Sigmoid colon (tissue), 7 donors: ENCODE results near the gene MEX3C. TPM values are rescaled to one million over a fixed set of nuclear protein-coding genes. Genes with fewer than 3 reads are reported as not detected.
A peak's percentile ranks its signal among the peaks of the same experiment; 100 is the strongest.

ENCODE experiments used
- DNase-seq: peaks from one replicate; pipeline ENCODE4 v3.0.0-alpha.2; 2019
- H3K27ac ChIP-seq, 4 donors: fragments of 200-600 bp; sonication (generic); one replicate each; pipeline ENCODE4 v1.5.1; 2016 to 2019; ENCODE audit warnings: mild to moderate bottlenecking in 1 of 4
- H3K27me3 ChIP-seq, 3 donors: fragments of 200-600 bp; sonication (generic); one replicate each; pipeline ENCODE4 v1.5.1; 2019; ENCODE audit warnings: mild to moderate bottlenecking in 1 of 3
- H3K36me3 ChIP-seq, 4 donors: fragments of 200-600 bp; sonication (generic); one replicate each; pipeline ENCODE4 v1.5.1; 2016 to 2019
- H3K4me1 ChIP-seq, 4 donors: fragments of 200-600 bp; sonication (generic); one replicate each; pipeline ENCODE4 v1.5.1; 2017 to 2019
- H3K4me3 ChIP-seq, 4 donors: fragments of 200-600 bp; sonication (generic); one replicate each; pipeline ENCODE4 v1.5.1; 2017 to 2019; ENCODE audit warnings: mild to moderate bottlenecking in 2 of 4, moderate library complexity in 1 of 4
- H3K9me3 ChIP-seq, 4 donors: fragments of 200-600 bp in 3 of 4; sonication (generic) in 3 of 4; one replicate each; pipeline versions ENCODE4 v1.5.1 to v1.6.1; 2013 to 2019
- EP300 ChIP-seq, 4 donors: sonication (generic); formaldehyde crosslinking; IDR thresholded peaks; one replicate each; pipeline ENCODE4 v1.6.1; 2017; ENCODE audit warnings: antibody characterized with exemption in 4 of 4
- POLR2A ChIP-seq, 2 donors: fragments of 450-650 bp; IDR thresholded peaks; one replicate each; pipeline ENCODE4 v1.6.1; 2016; ENCODE audit warnings: antibody characterized with exemption in 2 of 2, mild to moderate bottlenecking in 2 of 2, moderate library complexity in 2 of 2
- POLR2AphosphoS5 ChIP-seq, 4 donors: sonication (generic); formaldehyde crosslinking; IDR thresholded peaks; one replicate each; pipeline ENCODE4 v1.6.1; 2017; ENCODE audit warnings: antibody characterized with exemption in 4 of 4
- WGBS, 2 donors: extraction: QIAGEN DNeasy Blood & Tissue Kit; methylation state at CpG; one replicate each; pipeline ENCODE4 v1.1.7; 2013; 5-methylcytosine and 5-hydroxymethylcytosine counted together
- intact Hi-C: fragments of 100-400 bp; cut with DNase I; formaldehyde crosslinking; loops from one replicate; pipeline ENCODE4 v1.15.1; 2023
- polyA plus RNA-seq, 3 donors: library from polyadenylated mRNA; stranded (reverse); fragments of 200-250 nt; gene quantifications; one replicate each; pipeline ENCODE4 v1.2.3, GENCODE V29; 2013
- total RNA-seq, 4 donors: library from RNA; depleted of rRNA; stranded (reverse); fragments of >200 nt; gene quantifications; one replicate each; pipeline ENCODE4 v1.1.0, GENCODE V29; 2016
- TF ChIP-seq, protein P1 (sequence below), 4 experiments: fragments of 450-650 bp in 3 of 4; fragments of 200-600 bp in 1 of 4; IDR thresholded peaks; one replicate each; pipeline ENCODE4 v1.5.1; 2016 to 2019; ENCODE audit warnings: antibody characterized with exemption in 4 of 4, mild to moderate bottlenecking in 3 of 4, moderate library complexity in 2 of 4
- donor health status: healthy with polysubstance abuse.
- donor health status: Bipolar disorder and iron deficiency.
- donor health status: healthy.

Gene MEX3C
- total and polyA plus RNA-seq, 7 donors: 10.2 to 20.7 (median 18.4) TPM

DNA sequence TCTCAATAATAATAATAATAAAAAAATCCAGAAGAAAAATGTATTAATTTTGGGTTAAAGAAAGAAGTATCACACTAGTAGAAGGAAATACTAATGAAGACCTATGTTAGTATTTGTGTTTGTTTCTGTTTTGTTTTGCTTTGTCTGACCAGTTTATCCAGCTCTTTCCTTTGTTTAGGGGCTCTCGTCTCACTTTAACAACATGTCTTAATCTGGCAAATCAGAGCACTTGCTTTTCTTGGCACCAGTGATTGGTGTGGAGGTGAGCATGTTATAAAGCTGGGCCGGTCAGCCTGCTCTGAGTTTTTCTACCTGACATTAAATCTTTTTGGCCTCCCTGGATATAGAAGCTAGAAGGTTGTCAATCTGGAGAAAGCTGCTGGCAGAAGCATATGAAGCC, 15.1 kb upstream of the MEX3C start:
- H3K4me1 ChIP-seq: no peaks in the 10 kb centered on the region
- no peak overlapping the region for H3K4me3 ChIP-seq
- no peaks in the 10 kb centered on the region for H3K36me3 ChIP-seq
- H3K9me3 ChIP-seq: no peaks in the 10 kb centered on the region
- intact Hi-C loops: no loop called here
- WGBS, 2 donors: 57 to 76% methylated on average over 2 of the region's 2 CpGs
- no peak for TF ChIP-seq POLR2AphosphoS5 (IDR thresholded peaks at IDR 0.05)
- no peak for DNase-seq
- H3K27ac ChIP-seq: no peak overlapping the region
- H3K27me3 ChIP-seq: no peaks in the 10 kb centered on the region

DNA sequence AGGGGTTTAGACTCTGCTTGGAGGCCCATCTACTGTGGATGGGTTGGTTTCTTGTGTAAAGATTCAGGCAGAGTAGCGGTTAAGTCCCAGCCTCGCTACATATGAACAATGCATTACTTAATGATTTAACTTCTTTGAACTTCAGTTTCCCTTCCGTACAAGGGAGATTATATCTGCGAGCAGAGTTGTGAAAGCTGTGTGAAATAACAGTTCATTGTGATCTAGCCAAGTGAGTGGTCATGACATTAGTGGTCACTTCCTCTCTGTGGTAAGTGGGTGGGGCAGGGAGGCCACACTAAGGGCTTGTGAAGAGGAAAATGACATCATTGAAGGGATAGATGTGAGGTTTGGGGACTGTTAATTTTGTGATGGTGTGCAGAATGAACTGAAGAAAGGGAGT, 14.1 kb upstream of the MEX3C start:
- Histone ChIP-seq H3K9me3 (no peaks in the 10 kb centered on the region), H3K27ac (no peak overlapping the region), H3K27me3 (no peaks in the 10 kb centered on the region), H3K4me1 (no peaks in the 10 kb centered on the region), H3K36me3 (no peaks in the 10 kb centered on the region), H3K4me3 (no peak overlapping the region)
- intact Hi-C loops: no loop called here
- no peak for DNase-seq
- no peak for TF ChIP-seq EP300 (IDR thresholded peaks at IDR 0.05)
- TF ChIP-seq POLR2A (IDR thresholded peaks at IDR 0.05): no peak
- peak in 1 of 4 donors; percentile 27 for TF ChIP-seq POLR2AphosphoS5 (IDR thresholded peaks at IDR 0.05)
- 42 to 67% methylated on average over 4 of the region's 4 CpGs for WGBS, 2 donors

DNA sequence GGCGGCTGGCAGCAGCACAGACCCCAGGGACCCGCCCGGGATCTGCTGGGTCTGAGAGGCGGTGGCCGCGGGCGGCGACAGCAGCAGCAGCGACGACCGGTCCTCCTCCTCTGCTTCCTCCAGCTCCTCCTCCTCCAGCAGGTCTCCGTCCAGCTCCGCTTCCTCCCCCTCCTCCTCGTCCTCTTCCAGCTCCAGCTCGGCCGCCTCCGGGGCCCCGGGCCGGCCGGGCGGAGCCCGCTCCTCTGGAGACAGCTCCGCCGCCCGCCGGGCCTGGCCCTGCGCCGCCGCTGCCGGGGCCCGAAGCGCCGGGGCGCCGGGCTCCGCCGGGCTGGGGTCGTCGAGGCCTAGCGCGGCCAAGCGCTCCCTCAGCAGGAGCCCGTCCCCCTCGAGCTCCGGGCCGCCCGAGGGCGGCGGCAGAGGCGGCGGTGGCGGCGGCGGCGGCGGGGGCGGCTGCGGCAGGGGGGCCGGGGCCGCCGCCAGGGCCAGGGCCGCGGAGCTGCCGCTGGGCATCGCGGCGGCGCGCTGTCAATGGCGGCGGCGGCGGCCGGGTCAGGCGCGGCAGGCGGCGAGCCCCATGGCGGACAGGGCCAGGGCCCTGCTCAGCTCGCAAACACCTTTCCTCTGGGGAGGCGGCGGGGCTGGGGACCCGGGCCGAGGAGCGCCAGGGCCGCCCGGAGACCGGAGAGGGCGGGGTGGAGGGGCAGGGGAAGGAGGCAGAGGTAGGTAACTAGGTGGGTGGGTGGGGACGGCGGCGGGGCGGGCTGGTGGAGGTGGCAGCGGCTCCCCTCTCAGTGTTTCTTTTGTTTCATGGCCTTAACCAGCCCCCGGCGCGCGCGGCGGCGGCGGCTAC, 445 bp downstream of the MEX3C start:
- peak in 3 of 4 donors; percentile 77 to 89 (median 79) for TF ChIP-seq POLR2AphosphoS5 (IDR thresholded peaks at IDR 0.05)
- no peak for TF ChIP-seq EP300 (IDR thresholded peaks at IDR 0.05)
- peak; percentile 23 to 45 for TF ChIP-seq POLR2A (IDR thresholded peaks at IDR 0.05)
- TF ChIP-seq, protein P1, sequence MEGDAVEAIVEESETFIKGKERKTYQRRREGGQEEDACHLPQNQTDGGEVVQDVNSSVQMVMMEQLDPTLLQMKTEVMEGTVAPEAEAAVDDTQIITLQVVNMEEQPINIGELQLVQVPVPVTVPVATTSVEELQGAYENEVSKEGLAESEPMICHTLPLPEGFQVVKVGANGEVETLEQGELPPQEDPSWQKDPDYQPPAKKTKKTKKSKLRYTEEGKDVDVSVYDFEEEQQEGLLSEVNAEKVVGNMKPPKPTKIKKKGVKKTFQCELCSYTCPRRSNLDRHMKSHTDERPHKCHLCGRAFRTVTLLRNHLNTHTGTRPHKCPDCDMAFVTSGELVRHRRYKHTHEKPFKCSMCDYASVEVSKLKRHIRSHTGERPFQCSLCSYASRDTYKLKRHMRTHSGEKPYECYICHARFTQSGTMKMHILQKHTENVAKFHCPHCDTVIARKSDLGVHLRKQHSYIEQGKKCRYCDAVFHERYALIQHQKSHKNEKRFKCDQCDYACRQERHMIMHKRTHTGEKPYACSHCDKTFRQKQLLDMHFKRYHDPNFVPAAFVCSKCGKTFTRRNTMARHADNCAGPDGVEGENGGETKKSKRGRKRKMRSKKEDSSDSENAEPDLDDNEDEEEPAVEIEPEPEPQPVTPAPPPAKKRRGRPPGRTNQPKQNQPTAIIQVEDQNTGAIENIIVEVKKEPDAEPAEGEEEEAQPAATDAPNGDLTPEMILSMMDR (IDR thresholded peaks at IDR 0.05): no peak
- Histone ChIP-seq H3K27me3 (no peaks in the 10 kb centered on the region), H3K9me3 (no peaks in the 10 kb centered on the region), H3K36me3 (no peaks in the 10 kb centered on the region), H3K27ac (peak overlapping the region; percentile 98 to 99 (median 99)), H3K4me1 (peaks cover 0 to 41% (median 34%) of the 10 kb centered on the region in 4 donors), H3K4me3 (peak overlapping the region; percentile 71 to 97 (median 83))
- WGBS, 2 donors: 0 to 1% methylated on average over 102 of the region's 102 CpGs
- intact Hi-C loops: loop anchor here (2.0 to 10.0 kb wide), 6 partner anchors 132 to 915 kb away; partner anchors contain the start of genes ELAC1, MBD1 and ME2
- peak; percentile 82 for DNase-seq

DNA sequence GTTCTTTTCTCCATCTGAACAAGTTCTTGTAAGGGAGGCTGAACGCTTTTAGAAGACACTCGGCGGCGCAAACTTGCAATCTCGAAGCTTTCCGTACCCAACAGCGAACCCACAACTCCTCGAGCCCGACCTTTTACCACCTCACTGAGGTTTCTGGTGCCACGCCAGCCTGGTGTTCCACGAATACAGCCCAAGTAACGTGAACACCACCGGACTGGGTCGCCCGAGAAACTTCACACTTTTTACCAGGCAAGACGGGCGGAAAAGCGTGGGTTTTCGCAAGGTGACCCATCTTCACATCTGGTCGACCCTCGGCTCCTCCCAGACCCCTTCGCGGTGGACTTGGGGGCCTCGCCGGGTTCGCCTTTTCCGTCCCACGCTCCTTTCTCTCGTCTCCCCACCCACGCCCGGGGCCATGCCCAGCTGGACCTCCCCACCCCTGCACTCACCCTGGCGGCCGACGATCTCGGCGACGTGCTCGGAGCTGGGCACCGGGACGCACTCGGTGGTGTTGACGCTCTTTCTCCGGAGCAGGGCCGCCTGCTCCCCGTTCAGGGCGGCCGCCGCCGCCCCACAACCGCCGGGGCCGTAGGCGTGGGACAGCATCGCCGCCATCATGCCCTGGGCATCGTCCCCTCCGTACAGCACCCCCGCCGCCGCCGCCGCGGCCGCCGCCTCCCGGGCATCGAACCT, 1.2 kb downstream of the MEX3C start:
- 0% methylated on average over 67 of the region's 67 CpGs for WGBS, 2 donors

DNA sequence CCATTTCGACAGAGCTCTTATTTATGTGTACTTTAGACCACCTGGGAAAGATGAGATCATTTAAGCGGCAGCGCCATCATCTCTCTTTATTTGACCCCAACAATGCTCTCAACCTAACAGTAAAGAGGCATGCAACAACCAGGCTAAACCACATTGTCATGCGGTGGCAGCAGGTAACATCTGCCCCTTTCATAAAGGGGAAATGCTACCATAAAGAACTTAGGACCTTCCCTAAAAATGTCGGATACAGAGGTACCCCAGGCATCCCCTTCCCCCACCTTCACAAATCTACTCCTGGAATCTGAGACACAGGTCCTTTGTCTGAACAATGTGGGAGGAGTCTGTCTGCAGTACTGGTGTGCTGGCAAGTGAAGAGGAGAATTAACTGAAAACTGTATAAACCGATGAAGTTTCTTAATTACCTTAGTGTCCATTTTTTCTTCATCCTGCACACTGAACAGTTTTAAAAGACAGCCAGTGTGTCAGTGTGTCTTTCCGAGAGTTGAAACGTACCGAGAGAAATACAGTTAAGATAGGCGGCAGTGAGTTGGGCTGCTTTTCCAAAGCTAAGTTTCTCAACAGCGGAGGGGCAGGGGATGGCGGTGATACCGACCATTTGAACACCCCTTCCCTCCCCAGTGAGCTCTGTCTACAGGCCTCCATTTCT, 1.9 kb downstream of the MEX3C start:
- intact Hi-C loops: loop anchor here (2.0 to 10.0 kb wide), 6 partner anchors 131 to 913 kb away; partner anchors contain the start of genes ELAC1, MBD1 and ME2
- TF ChIP-seq, protein P1 (IDR thresholded peaks at IDR 0.05): no peak
- TF ChIP-seq POLR2AphosphoS5 (IDR thresholded peaks at IDR 0.05): peak in 1 of 4 donors; percentile 55
- Histone ChIP-seq H3K27ac (peak overlapping the region; percentile 98 to 99 (median 99)), H3K36me3 (no peaks in the 10 kb centered on the region), H3K27me3 (no peaks in the 10 kb centered on the region), H3K4me3 (peak overlapping the region; percentile 71 to 97 (median 83)), H3K4me1 (peaks cover 0 to 56% (median 41%) of the 10 kb centered on the region in 4 donors), H3K9me3 (no peaks in the 10 kb centered on the region)
- DNase-seq: no peak
- WGBS, 2 donors: 1% methylated on average over 13 of the region's 13 CpGs

More for the DNA sequence above, 1.2 kb downstream of the MEX3C start:
- Histone ChIP-seq H3K9me3 (no peaks in the 10 kb centered on the region), H3K27ac (peak overlapping the region; percentile 98 to 99 (median 99)), H3K4me3 (peak overlapping the region; percentile 71 to 97 (median 83)), H3K27me3 (no peaks in the 10 kb centered on the region), H3K4me1 (peaks cover 0 to 49% (median 38%) of the 10 kb centered on the region in 4 donors), H3K36me3 (no peaks in the 10 kb centered on the region)
- intact Hi-C loops: loop anchor here (2.0 to 10.0 kb wide), 6 partner anchors 131 to 914 kb away; partner anchors contain the start of genes ELAC1, MBD1 and ME2
- DNase-seq: peak; percentile 73
- TF ChIP-seq POLR2A (IDR thresholded peaks at IDR 0.05): no peak
- TF ChIP-seq POLR2AphosphoS5 (IDR thresholded peaks at IDR 0.05): no peak
- TF ChIP-seq EP300 (IDR thresholded peaks at IDR 0.05): no peak
- TF ChIP-seq, protein P1 (IDR thresholded peaks at IDR 0.05): no peak
